Measurements from ENCODE around the gene INPP5B.

GRCh38 chr1:37931102-37931360 lies 15.8 kb downstream of the INPP5B start:
- no peak for TF ChIP-seq CTCF (IDR thresholded peaks at IDR 0.05)
- no peak for TF ChIP-seq EP300 (IDR thresholded peaks at IDR 0.05)
- TF ChIP-seq POLR2A (IDR thresholded peaks at IDR 0.05): no peak
